Ramos (cell line): ENCODE results near the gene RALB.

Experiments used
- in situ Hi-C: fragments of 300-500 bp; cut with MboI; formaldehyde crosslinking; loops from one replicate; pipeline ENCODE4 v1.14.3; 2022; ENCODE audit warnings: low sequenced_read_pairs; ENCODE audit not compliant: unreplicated experiment

RALB gene, protein sequence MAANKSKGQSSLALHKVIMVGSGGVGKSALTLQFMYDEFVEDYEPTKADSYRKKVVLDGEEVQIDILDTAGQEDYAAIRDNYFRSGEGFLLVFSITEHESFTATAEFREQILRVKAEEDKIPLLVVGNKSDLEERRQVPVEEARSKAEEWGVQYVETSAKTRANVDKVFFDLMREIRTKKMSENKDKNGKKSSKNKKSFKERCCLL

DNA sequence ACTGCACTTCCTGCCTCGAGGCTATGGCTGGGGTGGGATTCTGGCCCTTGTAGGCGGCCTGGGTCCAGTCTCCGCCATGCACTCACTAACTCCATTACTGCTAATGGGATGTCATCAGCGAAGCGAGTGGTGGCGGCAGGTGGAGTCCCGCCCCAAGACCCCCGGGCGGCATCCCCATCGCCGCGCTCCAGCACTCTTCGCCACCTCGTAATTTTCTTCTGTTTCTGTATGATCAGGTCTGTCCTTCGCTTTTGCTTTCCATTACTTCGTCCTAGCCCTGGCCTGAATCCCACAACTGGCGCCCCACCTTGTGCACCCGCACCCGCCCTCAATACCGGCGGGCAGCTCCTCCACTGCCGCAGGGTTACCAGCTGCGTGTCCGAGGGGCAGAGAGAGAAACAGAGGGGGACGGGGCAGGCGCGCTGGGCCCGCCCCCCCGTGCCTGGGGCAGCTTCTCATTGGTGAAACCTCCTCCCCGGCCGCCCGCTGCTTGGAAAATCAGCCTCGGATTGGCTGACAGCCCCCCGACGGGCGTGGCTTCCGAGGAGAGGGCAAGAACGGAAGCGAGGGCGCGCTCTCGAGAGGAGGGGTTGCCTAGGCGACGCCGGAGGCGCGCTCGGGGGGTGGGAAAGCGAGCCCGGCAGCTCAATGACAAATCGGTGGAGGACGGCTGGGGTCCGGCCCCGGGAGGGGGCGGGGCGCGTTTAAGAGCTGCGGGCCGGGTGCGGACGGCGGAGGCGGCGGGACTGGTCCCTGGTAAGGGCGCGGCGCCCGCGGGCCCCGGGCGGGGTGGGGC lies at the start of gene RALB:
Gene RALB, plus strand, starts transcription at position 628 of the 796 bp plus-strand sequence. CDS start 25,813 bp downstream, outside the sequence.
- in situ Hi-C loops: no loop called here

DNA sequence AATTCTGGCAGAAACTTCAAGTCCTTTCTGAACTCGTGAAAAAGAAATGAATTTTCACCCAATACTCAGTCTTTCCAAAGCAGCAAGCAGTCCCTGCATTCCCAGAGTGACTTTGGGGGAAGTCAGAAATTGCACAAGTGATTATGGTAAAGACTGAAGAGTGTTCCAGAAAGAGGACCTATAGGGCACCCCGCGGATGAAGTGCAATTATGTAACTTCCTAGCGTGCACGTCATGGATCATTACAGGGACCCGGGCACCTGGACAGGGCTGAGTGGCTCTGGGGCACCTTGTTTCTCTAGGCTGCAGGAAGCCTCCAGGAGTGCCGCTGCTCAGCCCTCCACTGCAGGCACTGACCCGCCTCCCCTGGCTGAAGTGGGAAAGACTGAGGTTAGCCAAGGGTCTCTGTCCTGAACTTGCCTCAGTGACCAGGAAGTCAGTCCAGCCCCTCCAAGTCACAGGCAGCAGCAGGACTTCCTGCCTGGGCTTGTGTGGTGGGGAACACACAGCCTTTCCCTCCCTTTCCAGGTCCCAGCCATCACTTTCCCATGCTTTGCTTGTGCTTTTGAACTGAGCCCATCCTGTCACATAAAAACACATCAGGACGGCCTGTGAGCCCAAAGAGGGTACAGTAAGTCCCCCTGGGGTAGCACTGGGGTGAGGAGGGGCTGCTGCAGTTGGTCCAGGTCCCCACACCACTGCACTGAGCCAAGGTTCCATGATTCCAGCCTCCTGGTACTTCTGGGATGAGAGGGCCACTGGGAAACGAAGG lies 49.2 kb upstream of the RALB start:
- in situ Hi-C loops: loop anchor here (10.0 kb wide), 1 partner anchor 111 kb away; no protein-coding TSS in a partner anchor

DNA sequence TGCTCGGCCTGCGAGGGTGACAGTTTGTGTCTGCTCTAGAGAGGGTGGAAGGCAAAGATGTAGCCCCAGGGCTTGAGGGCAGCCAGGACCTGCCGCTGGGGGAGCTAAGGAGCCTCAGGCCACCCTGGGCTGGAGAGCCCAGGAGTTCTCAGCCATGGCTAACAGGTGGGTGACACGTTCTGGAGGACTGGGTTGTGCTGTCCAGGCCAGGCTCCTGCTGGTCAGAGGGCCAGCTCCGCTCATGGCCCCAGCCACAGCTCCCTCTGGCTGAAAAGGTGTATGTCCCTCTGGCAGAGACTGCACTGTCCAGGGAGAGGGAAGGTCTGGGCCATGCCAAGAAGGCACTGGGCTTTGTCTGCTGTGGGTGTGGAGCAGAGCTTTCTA lies 48.6 kb upstream of the RALB start:
- in situ Hi-C loops: loop anchor here (10.0 kb wide), 1 partner anchor 111 kb away; no protein-coding TSS in a partner anchor

DNA sequence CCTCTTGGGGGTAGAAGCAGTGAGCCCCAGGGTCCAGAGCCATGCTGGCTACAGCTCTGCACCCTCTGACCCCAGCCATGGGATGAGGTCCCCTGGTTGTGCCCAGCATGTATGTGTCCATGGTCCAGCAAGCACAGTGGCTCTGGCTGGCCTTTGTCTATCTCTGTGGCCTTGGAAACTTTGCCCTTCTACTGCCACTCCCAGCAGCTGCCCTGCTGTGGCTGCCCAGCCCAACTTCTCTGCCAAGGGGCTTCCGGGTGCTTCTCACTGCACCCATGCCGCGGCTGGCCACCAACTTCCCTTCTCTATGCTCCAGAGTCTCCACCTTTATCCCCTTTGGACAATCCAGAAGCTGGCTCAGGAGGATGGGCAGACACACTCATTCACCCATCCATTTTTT lies 48.2 kb upstream of the RALB start:
- in situ Hi-C loops: loop anchor here (10.0 kb wide), 1 partner anchor 110 kb away; no protein-coding TSS in a partner anchor

DNA sequence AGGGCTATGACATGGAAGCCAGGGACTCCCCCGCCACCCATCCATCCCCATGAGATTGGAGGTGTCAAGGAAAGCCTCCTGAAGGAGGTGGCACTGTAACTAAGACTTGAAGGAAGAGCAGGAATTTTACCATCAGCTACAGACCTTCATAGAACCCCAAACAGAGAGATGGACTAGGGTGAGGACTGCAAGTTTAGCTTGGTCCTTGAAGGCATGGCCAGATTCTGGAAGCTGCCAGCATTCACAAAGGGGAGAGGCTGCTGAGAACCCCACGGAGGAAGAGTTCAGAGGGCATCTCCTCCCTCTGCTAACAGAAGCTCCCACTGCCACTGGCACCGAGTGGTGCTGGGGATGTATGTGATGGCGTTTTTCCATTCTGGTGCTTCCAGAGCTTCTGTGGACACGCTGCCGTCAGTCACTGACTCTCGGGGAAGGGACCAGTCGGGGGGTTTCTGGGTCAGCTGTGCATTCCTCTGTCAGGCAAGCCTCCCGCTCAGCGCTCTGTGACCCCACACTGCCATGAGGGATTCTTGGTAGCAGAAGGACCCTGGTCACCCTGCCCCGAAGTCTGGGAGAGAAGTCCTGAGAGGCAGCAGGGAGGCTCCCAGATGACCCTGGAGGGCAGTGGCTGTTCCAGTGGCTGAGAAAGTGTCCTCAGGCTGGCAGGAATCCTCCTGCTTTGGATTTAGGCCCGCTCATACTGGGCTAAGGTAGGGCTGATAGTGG lies 47.5 kb upstream of the RALB start:
- in situ Hi-C loops: loop anchor here (10.0 kb wide), 1 partner anchor 110 kb away; no protein-coding TSS in a partner anchor

DNA sequence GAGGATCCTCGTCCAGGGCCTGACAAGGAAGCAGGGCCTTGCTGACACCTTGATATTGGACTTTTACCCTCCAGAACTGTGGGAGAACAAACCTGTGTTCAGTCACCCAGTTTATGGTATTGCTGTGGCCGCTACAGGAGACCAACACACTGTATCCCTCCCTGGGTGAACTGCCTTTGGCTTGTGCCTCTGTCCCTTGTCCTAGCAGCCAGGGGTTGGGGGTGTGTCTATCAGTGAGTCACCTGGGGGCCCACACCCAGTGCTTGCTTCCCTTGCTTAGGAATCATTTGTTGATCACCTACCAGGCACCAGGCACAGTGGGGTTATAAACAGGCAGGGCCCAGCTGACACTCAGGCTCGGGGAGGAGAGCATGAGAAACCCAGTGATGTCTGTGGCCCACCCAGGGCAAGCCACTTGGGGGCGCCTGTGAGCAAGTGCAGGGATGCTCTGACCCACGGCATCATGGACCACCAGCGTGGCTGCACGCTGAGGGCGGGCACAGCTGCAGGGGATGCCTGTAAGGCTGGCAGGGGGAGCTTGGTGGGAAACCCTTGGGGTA lies 46.5 kb upstream of the RALB start:
- in situ Hi-C loops: loop anchor here (10.0 kb wide), 1 partner anchor 109 kb away; no protein-coding TSS in a partner anchor

DNA sequence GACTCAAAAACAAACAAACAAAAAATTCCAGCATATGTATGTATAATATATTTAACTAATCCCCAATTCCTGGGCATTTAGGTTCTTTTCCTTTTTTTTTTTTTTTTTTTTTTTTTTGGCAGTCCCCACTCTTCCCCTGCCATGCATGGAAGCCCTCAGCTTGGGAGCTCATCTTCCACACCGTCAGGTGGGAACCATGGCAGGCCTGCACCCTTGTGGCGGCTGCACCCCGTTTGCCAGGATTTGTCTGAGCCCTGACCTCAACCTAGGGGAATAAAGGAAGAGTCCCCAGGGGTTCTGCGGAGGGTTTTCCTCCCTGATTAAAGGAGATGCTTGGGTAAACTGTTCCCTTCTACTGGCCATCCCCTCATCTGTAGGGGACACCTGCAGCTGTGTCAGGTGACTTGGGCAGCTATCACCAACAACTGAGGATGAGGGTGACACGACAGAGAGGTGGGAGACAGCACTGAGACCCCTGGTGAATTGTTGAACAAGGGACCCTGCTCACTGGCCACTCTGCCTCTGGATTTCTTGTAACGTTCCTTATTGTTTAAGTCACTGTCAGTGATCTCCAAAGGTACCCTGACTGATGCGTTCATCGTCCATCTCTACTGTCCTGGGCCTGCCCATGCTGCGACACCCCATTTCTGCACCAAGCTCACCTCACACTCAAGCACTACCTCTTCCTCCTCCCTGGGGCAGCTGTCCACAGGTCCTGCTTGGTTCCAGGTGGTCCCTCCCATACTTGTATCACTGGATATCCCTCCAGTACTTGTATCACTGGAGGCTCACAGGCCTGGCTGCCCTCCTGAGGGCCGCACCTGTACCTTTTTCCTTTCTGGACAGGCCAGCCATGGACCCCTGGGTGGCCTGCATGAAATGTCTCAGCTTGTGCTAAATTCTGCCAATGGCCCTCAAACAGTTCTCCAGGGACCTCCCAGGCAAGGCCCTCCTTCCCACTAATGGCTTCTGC lies 44.0 kb upstream of the RALB start:
- in situ Hi-C loops: loop anchor here (10.0 kb wide), 1 partner anchor 106 kb away; no protein-coding TSS in a partner anchor

DNA sequence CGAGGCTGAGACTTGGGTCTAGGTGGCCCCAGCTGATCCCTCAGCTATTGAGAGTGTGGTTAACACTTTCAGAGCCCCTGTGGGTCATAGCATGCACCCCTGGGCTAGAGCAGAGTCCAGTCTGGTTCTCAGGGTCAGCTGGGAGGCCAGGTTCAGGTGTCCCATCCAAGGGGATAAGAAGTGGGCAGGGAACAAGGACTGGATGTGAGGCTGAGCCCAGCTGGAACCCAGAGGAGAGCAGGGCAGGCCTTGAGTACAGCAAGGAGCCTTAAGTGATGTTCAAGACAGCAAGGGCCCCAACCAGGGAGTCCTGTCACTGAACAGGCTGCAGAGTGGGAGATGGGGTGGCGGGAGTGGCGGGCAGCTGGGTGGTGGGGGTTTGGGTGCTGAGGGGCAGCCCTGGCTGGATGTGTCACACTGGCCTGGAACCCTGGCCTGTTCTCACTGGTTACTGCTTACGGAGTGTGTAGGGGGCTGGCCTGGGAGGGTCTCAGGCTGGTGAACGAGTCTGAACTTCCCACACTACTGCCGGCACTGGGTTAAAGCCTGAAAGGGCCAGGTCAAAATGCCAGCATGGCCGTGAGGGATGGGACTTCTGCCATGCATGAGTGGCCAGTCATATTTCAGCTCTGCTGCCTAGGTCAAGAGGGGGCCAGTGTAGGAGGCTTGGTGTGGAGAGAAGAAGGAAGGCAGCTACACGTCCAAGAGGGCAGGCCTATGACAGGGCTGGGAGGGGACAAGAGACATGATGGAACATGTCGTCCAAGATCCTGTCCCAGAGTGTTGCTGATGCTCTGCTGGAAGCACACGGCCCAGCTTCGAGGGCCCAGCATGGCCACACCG lies 43.0 kb upstream of the RALB start:
- in situ Hi-C loops: loop anchor here (10.0 kb wide), 1 partner anchor 105 kb away; no protein-coding TSS in a partner anchor

DNA sequence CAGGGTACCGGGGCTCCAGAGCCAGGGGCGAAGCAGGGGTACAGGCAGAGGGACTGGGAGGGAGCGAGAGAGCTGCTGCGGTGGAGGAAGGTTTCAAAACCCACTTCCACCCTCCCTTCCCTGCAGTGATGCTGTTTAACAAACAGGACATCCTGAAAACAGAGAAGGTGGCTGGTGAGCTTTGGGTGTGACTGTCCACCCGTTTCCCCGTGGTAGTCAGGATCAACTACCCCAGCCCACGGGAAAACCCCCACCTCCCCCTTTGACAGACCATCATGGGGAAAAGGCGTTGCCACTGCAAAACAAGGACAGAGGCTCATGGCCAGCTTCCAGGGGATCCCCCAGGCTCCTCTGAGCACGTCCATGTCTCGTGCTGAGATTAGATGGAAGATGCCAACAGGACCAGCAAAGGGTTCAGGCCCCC lies 42.4 kb upstream of the RALB start:
- in situ Hi-C loops: no loop called here

DNA sequence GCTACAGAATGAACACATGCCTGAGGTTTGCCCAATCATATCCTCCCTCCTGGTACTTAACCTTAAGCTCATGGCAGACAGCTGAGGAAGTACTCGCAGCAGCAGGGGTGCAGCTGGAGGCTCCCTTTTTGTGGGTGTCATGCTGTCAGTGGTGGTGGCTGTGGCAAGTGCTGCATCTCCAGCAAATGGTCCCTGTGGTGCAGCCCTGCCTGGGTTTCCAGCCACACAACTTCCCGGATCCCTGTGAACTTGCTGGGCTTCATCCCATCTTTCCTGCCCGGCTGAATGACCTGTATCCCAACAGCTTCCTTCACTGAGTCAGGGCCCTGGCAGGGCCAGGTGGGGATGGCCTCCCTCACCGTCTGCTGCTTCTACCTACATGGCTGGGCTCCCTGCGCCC lies 34.5 kb upstream of the RALB start:
- in situ Hi-C loops: no loop called here

DNA sequence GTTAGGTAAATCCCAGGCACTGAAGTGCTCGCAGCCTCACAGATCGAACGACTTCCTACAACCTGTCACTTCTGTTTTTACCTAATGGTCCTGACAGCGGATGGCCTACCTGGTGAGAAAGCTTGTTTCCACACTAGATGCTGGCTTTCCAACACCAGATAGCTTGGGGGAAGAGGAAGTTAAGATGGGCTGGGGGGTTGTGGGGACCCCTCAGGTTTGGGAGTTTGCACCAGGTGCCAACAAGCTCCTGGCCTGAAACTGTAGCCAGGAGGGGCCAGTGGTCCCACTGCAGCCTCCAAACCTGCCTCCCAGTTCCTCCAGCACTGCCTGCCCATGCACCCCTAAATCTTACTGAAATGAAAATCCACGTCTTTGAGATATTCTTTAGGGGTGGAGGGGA lies 33.4 kb upstream of the RALB start:
- in situ Hi-C loops: no loop called here

DNA sequence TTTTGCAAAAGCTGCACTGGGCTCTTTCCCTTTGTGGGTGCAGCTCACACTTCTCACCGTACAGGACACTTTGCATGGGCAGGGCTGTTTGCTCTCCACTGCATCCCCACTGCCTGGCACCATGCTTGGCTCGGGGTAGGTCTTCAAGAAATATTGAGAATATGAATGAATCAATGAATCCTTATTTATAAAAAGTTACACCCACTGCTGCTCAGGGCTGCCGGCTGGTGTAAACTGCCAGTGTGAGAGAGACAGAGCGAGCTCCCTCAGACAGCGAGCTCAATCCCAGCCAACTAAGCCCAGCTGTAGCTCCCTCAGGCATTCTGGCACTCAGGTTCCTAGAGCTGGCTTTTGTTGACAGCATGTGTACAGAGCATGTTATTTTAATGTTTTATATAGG lies 32.9 kb upstream of the RALB start:
- in situ Hi-C loops: no loop called here

DNA sequence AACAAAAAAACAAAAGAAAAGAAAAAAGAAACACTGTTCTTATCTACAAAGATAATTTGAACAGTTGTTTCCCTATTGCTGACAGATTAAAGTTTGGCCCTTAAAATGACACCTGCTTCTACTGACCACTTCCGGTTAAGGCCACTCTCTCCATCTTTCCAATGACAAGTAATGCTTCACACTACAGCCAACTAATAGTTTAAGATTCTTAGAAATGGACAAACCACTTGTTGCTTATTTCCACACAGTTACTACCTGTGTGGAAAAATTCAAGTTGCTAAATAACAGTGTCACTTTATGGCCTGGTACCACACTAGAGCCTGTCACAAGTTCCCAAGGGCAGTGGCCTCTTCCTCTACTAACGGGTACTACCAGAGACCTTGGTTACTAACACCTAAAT lies 31.9 kb upstream of the RALB start:
- in situ Hi-C loops: no loop called here

DNA sequence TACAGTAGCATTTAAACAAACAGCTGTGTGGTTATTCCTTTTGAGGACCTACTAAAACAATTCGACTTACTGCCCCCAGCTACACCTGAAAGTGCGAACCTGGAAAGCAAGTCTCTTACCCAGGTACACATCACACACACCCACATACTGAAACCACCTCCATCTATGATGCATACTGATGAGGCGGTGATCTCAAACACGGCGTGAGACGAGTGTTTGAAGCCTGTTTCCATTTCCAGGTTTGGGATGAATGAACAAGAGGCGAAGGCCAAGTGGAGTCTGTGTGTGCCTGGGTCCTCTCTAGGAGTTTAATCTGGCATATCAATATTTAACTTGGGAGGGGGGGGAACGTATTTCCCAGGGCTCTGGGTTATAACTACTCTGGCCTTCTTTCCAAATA lies 31.0 kb upstream of the RALB start:
- in situ Hi-C loops: no loop called here

DNA sequence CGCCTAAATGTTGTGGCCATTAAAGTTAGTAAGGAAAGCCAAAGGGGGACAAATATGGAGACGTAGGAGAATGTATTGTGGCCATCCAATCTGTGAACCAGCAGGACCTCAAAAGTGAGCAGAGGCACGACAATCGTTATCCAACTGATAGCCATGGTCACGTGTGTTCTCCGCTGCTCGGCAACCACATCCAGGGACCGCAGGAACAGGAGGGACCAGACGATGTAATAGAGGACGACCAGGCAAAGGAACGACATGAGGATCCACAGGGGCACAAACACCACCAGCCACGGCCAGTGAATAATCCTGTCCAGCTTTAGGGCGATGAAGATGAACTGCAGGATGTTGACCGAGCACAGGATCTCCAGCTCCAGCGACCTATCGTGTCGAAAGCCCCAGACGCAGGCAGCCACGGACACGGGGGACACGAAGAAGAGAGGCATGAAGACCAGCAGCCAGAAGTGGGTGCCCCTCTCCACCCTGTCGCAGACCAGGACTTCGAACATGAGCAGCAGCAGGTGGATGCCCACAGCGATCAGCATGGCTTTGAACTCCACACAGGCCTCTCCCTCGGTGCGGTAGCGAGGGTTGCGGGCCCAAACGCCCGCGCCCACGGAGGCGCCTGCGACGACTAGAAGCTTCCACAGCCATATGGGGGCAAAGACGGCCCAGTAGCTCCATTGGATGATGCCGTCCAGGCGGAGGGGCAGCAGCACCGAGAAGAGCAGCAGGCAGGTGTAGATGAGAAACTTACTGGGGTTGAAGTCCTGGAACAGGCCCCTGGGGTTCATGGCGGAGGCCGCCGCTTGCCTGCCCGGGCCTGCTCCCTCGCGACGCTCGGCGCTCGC lies 30.2 kb upstream of the RALB start:
- in situ Hi-C loops: no loop called here

DNA sequence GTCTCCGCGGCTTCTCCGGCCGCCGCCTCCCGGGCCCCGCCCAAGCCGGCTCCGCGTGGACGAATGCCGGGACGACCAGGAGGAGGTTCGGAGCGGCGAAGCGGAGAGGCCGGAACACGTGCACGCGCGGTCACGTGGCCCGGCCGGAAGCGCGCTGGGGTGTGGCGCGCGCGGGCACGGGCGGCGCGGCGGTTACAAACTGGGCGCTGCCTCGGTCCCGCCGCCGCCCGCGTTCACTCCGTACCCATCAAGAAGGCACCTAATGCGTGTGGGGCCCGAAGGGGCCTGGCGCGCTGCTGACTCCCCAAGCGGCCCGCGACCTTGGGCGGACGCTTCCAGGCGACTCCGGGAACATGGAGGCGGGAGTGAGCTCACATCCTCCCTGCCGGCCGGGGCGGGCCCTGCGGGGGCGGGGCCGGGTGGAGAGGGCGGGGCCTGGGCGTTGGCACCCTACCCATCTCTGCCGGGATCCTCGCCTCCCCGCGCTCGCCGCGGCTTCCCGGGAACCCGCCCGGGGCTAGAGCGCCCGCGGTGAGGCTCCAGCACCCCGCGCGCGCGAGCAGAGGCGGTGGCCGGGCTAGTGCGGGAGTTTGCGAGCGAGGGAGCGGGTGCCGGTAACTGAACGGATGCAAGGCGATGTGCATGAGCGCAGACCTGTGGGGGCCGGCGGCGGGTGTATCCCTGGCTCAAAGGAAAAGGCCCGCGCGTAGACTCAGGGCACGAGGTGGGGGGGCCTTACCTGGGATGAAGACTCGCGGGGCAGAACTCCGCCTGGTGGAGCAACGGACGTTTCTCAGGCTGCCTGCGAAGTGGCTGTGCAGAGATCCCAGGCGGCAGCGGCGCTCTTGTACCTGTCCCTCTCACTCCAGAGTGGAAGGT lies 29.4 kb upstream of the RALB start, which contains the start of gene TMEM185B:
Gene TMEM185B, minus strand, starts transcription at position 367 of the 879 bp plus-strand sequence. CDS start 424 bp downstream, outside the sequence.
- in situ Hi-C loops: no loop called here
